GM23338 (cell line): ENCODE measurements around the gene GNB1. TPM values are rescaled to one million over a fixed set of nuclear protein-coding genes. Genes with fewer than 3 reads are reported as not detected.

Experiments used
- ATAC-seq: fragments of 200-7000 bp; cut with Tn5 transposase; 3 replicates; pipeline ENCODE4 v1.9.1; 2020
- DNase-seq: peaks from one replicate; pipeline ENCODE4 v3.0.0-alpha.2; 2015; ENCODE audit warnings: low spot score
- H2AFZ ChIP-seq: fragments of 200-600 bp; sonication (generic); 2 replicates; pipeline ENCODE4 v1.8.0; 2016; ENCODE audit warnings: antibody characterized with exemption, mild to moderate bottlenecking, moderate library complexity
- H3F3A ChIP-seq: fragments of 200-600 bp; sonication (generic); replicated peaks from 2 replicates; pipeline ENCODE4 v1.8.0; 2017; ENCODE audit warnings: antibody characterized with exemption, mixed run types, low read depth
- H3K27ac ChIP-seq: fragments of 200-600 bp; sonication (generic); 2 replicates; pipeline ENCODE4 v1.6.1; 2016; ENCODE audit warnings: low read depth
- H3K27me3 ChIP-seq: fragments of 200-600 bp; sonication (generic); 2 replicates; pipeline ENCODE4 v1.8.0; 2016; ENCODE audit warnings: mild to moderate bottlenecking, mixed run types, moderate library complexity; ENCODE audit not compliant: insufficient read depth
- H3K36me3 ChIP-seq: fragments of 200-600 bp; sonication (generic); 2 replicates; pipeline ENCODE4 v1.8.0; 2016; ENCODE audit warnings: mild to moderate bottlenecking; ENCODE audit not compliant: insufficient read depth
- H3K4me1 ChIP-seq: fragments of 200-600 bp; sonication (generic); 2 replicates; pipeline ENCODE4 v1.8.0; 2016; ENCODE audit warnings: mild to moderate bottlenecking, moderate library complexity; ENCODE audit not compliant: insufficient read depth
- H3K4me2 ChIP-seq: fragments of 200-600 bp; sonication (generic); 2 replicates; pipeline ENCODE4 v1.7.1; 2017; ENCODE audit warnings: mixed run types
- H3K4me3 ChIP-seq: fragments of 200-600 bp; sonication (generic); 2 replicates; pipeline ENCODE4 v1.6.1; 2016; ENCODE audit warnings: mixed run types
- H3K79me2 ChIP-seq: fragments of 200-600 bp; sonication (generic); replicated peaks from 2 replicates; pipeline ENCODE4 v1.8.0; 2017; ENCODE audit warnings: mild to moderate bottlenecking; ENCODE audit not compliant: insufficient read depth
- H3K9me2 ChIP-seq: fragments of 200-600 bp; sonication (generic); 2 replicates; pipeline ENCODE4 v1.8.0; 2017; ENCODE audit not compliant: insufficient read depth
- H4K20me1 ChIP-seq: fragments of 200-600 bp; sonication (generic); replicated peaks from 2 replicates; pipeline ENCODE4 v1.8.0; 2017; ENCODE audit warnings: mild to moderate bottlenecking; ENCODE audit not compliant: insufficient read depth
- H3K27ac Mint-ChIP-seq: 2 replicates; pipeline ENCODE4 v1.8.0; 2020; ENCODE audit warnings: inconsistent platforms, mild to moderate bottlenecking, moderate library complexity, mixed read lengths
- H3K27me3 Mint-ChIP-seq: 3 replicates; pipeline ENCODE4 v1.8.0; 2022; ENCODE audit warnings: low read depth, mild to moderate bottlenecking, moderate library complexity, mixed read lengths, inconsistent platforms; ENCODE audit not compliant: insufficient read depth, poor library complexity
- H3K36me3 Mint-ChIP-seq: 3 replicates; pipeline ENCODE4 v1.8.0; 2021; ENCODE audit warnings: low read depth, mild to moderate bottlenecking, inconsistent platforms, moderate library complexity, mixed read lengths
- H3K4me1 Mint-ChIP-seq: 3 replicates; pipeline ENCODE4 v1.8.0; 2020; ENCODE audit warnings: mild to moderate bottlenecking, inconsistent platforms, mixed read lengths
- H3K4me3 Mint-ChIP-seq: 3 replicates; pipeline ENCODE4 v1.8.0; 2021; ENCODE audit warnings: moderate library complexity, mild to moderate bottlenecking, inconsistent platforms, mixed read lengths
- H3K9me3 Mint-ChIP-seq: 3 replicates; pipeline ENCODE4 v1.8.0; 2020; ENCODE audit warnings: moderate library complexity, mild to moderate bottlenecking, inconsistent platforms, mixed read lengths
- CREB1 ChIP-seq: fragments of 250-450 bp; sonication (Bioruptor Pico); IDR thresholded peaks from 2 replicates; pipeline ENCODE4 v1.5.0; 2020; ENCODE audit warnings: low read depth, mild to moderate bottlenecking, moderate library complexity
- CTCF ChIP-seq, 2 experiments: fragments of 200-600 bp in 1 of 2; sonication (generic) in 1 of 2; conservative IDR thresholded peaks; 2 replicates each; pipeline versions ENCODE4 v1.5.1 to v1.6.1; 2016 to 2017; ENCODE audit warnings: antibody characterized with exemption in 2 of 2, low read depth in 2 of 2, mild to moderate bottlenecking in 2 of 2, moderate library complexity in 1 of 2
- EZH2 ChIP-seq: fragments of 200-600 bp; sonication (generic); IDR thresholded peaks from one replicate; pipeline ENCODE4 v1.8.0; 2017; ENCODE audit warnings: antibody characterized with exemption, mild to moderate bottlenecking, low read depth; ENCODE audit not compliant: unreplicated experiment
- EZH2phosphoT487 ChIP-seq: fragments of 200-600 bp; sonication (generic); IDR thresholded peaks from one replicate; pipeline ENCODE4 v1.8.1; 2018; ENCODE audit warnings: antibody characterized with exemption; ENCODE audit not compliant: unreplicated experiment
- JUNB ChIP-seq: IDR thresholded peaks from one replicate; pipeline ENCODE4 v1.6.1; 2016; ENCODE audit warnings: antibody characterized with exemption; ENCODE audit not compliant: unreplicated experiment
- NANOG ChIP-seq: IDR thresholded peaks from 2 replicates; pipeline ENCODE4 v1.6.1; 2016; ENCODE audit warnings: antibody characterized with exemption, borderline replicate concordance
- POLR2AphosphoS5 ChIP-seq: IDR thresholded peaks from 2 replicates; pipeline ENCODE4 v1.6.1; 2016; ENCODE audit warnings: antibody characterized with exemption, low read depth
- REST ChIP-seq: IDR thresholded peaks from one replicate; pipeline ENCODE4 v1.6.1; 2018; ENCODE audit warnings: antibody characterized with exemption; ENCODE audit not compliant: unreplicated experiment
- STAT1 ChIP-seq: IDR thresholded peaks from one replicate; pipeline ENCODE4 v1.6.1; 2016; ENCODE audit warnings: antibody characterized with exemption; ENCODE audit not compliant: unreplicated experiment
- ZNF114 ChIP-seq: fragments of 250-450 bp; sonication (Bioruptor Pico); IDR thresholded peaks from 2 replicates; pipeline ENCODE4 v1.5.0; 2020; ENCODE audit warnings: mild to moderate bottlenecking, moderate library complexity
- ZNF331 ChIP-seq: fragments of 250-450 bp; sonication (Bioruptor Pico); IDR thresholded peaks from 2 replicates; pipeline ENCODE4 v1.5.0; 2020; ENCODE audit warnings: low read depth, mild to moderate bottlenecking, moderate library complexity
- polyA plus RNA-seq: library from polyadenylated mRNA; unstranded; fragments of >200 nt; fragmentation: Nextera tagmentation; extraction: Ambion mirVana; gene quantifications from 2 replicates; pipeline ENCODE4 v1.2.1, GENCODE V29; 2016
- total RNA-seq: library from RNA; depleted of rRNA; stranded (reverse); fragments of >200 nt; shearing (Covaris generic); gene quantifications from 2 replicates; pipeline ENCODE4 v1.2.3, GENCODE V29; 2014
- TF ChIP-seq, protein P1 (sequence below): fragments of 250-450 bp; sonication (Bioruptor Pico); IDR thresholded peaks from 2 replicates; pipeline ENCODE4 v1.5.0; 2020; ENCODE audit warnings: mild to moderate bottlenecking, moderate library complexity
- TF ChIP-seq, protein P2 (sequence below): IDR thresholded peaks from 2 replicates; pipeline ENCODE4 v1.6.1; 2016; ENCODE audit warnings: antibody characterized with exemption

GNB1 gene
- total and polyA plus RNA-seq, 2 experiments from 2014 or later = 65.4 to 138 TPM

- H3K9me3 Mint-ChIP-seq = no peaks in the 10 kb centered on the region
- Histone ChIP-seq H3K27me3 (no peaks in the 10 kb centered on the region), H3K79me2 (peaks cover 100% of the 10 kb centered on the region), H3K36me3 (peaks cover 7% of the 10 kb centered on the region; the same call in 1 of the 2 replicates), H3K4me3 (no peak overlapping the region), H3K4me1 (0 out of 2 replicates have a peak, but pooled peaks cover 5% of the 10 kb centered on the region), H4K20me1 (peaks cover 50% of the 10 kb centered on the region), H2AFZ (no peak overlapping the region), H3K27ac (0 out of 2 replicates have a peak overlapping the region, but pooled peaks have one; percentile 50), H3K4me2 (no peak overlapping the region), H3F3A (peaks cover 32% of the 10 kb centered on the region), H3K9me2 (no peaks in the 10 kb centered on the region)
- H3K36me3 Mint-ChIP-seq = peaks cover 68% of the 10 kb centered on the region
- ATAC-seq = no peak
- no peak overlapping the region for H3K27ac Mint-ChIP-seq
- no peak for DNase-seq
- TF ChIP-seq EZH2phosphoT487 (no peak), POLR2AphosphoS5 (no peak), JUNB (no peak), STAT1 (no peak), CTCF (conservative IDR thresholded peaks at IDR 0.05; ENCODE audit: low read depth in 2 of 2) (no peak), REST (no peak), EZH2 (no peak), ZNF331 (CRISPR knock-in tag) (no peak), CREB1 (CRISPR knock-in tag) (no peak), NANOG (no peak), ZNF114 (CRISPR knock-in tag) (no peak)
- TF ChIP-seq, protein P1, sequence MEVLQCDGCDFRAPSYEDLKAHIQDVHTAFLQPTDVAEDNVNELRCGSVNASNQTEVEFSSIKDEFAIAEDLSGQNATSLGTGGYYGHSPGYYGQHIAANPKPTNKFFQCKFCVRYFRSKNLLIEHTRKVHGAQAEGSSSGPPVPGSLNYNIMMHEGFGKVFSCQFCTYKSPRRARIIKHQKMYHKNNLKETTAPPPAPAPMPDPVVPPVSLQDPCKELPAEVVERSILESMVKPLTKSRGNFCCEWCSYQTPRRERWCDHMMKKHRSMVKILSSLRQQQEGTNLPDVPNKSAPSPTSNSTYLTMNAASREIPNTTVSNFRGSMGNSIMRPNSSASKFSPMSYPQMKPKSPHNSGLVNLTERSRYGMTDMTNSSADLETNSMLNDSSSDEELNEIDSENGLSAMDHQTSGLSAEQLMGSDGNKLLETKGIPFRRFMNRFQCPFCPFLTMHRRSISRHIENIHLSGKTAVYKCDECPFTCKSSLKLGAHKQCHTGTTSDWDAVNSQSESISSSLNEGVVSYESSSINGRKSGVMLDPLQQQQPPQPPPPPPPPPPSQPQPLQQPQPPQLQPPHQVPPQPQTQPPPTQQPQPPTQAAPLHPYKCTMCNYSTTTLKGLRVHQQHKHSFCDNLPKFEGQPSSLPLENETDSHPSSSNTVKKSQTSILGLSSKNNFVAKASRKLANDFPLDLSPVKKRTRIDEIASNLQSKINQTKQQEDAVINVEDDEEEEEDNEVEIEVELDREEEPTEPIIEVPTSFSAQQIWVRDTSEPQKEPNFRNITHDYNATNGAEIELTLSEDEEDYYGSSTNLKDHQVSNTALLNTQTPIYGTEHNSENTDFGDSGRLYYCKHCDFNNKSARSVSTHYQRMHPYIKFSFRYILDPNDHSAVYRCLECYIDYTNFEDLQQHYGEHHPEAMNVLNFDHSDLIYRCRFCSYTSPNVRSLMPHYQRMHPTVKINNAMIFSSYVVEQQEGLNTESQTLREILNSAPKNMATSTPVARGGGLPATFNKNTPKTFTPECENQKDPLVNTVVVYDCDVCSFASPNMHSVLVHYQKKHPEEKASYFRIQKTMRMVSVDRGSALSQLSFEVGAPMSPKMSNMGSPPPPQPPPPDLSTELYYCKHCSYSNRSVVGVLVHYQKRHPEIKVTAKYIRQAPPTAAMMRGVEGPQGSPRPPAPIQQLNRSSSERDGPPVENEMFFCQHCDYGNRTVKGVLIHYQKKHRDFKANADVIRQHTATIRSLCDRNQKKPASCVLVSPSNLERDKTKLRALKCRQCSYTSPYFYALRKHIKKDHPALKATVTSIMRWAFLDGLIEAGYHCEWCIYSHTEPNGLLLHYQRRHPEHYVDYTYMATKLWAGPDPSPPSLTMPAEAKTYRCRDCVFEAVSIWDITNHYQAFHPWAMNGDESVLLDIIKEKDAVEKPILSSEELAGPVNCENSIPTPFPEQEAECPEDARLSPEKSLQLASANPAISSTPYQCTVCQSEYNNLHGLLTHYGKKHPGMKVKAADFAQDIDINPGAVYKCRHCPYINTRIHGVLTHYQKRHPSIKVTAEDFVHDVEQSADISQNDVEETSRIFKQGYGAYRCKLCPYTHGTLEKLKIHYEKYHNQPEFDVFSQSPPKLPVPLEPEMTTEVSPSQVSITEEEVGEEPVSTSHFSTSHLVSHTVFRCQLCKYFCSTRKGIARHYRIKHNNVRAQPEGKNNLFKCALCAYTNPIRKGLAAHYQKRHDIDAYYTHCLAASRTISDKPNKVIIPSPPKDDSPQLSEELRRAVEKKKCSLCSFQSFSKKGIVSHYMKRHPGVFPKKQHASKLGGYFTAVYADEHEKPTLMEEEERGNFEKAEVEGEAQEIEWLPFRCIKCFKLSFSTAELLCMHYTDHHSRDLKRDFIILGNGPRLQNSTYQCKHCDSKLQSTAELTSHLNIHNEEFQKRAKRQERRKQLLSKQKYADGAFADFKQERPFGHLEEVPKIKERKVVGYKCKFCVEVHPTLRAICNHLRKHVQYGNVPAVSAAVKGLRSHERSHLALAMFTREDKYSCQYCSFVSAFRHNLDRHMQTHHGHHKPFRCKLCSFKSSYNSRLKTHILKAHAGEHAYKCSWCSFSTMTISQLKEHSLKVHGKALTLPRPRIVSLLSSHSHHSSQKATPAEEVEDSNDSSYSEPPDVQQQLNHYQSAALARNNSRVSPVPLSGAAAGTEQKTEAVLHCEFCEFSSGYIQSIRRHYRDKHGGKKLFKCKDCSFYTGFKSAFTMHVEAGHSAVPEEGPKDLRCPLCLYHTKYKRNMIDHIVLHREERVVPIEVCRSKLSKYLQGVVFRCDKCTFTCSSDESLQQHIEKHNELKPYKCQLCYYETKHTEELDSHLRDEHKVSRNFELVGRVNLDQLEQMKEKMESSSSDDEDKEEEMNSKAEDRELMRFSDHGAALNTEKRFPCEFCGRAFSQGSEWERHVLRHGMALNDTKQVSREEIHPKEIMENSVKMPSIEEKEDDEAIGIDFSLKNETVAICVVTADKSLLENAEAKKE (CRISPR knock-in tag) = no peak
- TF ChIP-seq, protein P2, sequence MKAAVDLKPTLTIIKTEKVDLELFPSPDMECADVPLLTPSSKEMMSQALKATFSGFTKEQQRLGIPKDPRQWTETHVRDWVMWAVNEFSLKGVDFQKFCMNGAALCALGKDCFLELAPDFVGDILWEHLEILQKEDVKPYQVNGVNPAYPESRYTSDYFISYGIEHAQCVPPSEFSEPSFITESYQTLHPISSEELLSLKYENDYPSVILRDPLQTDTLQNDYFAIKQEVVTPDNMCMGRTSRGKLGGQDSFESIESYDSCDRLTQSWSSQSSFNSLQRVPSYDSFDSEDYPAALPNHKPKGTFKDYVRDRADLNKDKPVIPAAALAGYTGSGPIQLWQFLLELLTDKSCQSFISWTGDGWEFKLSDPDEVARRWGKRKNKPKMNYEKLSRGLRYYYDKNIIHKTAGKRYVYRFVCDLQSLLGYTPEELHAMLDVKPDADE = no peak
- peaks cover 7% of the 10 kb centered on the region for H3K27me3 Mint-ChIP-seq
- no peak overlapping the region for H3K4me3 Mint-ChIP-seq
- H3K4me1 Mint-ChIP-seq = peaks cover 25% of the 10 kb centered on the region
Measured at GRCh38 chr1:1832166-1832565, 58.7 kb downstream of the GNB1 start.
